NCI-H146 treated with DMSO at 0.1 percent for 48 hours (cell line): Measurements from ENCODE around the gene DVL1.

ENCODE experiments used
- DNase-seq: peaks from one replicate; lab custom pipeline; 2025; ENCODE audit not compliant: unreplicated experiment; lab: John Stamatoyannopoulos, UW

The DVL1 gene

DNA sequence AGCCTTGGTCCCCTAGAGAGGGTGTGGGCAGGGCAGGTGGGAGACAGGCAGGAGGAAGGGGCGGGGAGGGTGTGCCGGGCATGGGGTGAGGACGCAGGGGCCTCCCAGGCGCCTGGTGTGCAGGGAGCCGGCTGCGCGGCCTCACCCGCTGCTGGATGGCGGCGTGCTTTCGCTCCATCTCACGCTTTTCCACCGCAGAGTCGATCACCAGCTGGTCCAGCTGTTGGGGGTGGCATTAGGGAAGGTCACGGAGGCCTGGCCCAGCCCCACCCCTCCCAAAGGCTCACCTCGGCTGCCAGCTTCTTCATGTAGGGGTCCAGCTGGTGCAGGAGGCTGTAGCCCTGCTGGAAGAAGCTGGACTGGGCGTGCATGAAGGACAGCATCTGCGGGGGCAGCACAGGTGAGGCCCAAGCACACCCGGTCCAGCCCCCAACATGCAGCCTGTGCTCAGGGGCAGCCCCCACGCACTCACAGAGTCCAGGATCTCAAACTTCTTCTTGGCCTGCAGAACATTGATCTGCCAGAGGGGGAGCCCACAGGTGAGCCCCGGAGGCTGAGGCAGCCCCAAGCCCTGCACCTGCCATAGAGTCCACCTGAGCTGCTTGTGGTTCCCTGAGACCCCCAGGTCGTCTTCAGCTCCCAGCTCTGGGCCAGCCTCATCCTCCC lies 49.4 kb downstream of the DVL1 start:
- no peak for DNase-seq

DNA sequence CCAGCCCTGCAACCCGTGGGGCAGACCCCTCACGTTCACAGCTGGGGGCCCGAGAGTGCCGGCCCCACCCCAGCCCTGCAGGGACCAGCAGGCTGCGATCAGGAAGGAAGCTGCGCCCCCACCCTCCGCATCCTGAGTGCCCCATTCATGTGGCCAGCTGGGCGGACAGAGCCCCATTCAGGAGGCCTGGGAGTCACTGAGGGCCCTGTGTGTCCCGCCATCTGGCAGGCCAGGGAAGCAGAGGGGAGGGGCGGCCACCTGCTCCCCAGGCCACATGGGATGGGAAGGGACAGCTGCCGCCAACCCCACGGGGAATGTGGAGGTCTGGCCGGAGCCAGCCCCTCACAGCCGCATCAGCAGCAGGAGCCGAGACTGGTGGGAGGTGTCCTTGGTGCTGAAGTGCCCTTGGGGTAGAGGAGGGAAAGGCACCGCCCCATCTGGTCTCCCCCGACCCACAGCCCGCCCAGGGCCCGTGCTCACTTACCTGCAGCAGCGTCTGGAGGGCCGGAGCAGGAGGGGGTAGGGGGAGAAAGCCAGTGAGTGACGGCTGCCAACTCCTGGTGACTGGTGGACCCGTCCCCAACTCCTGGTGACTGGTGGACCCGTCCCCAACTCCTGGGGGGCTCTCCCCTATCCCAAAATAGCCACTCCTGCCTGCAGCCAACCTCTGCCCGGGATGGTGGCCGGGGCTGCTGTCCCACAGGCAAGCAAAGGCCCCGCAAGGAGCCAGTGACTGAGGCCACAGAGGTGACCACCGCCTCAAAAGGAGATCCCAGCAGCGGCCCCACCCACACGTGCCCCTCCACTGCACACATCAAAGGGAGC lies 50.1 kb downstream of the DVL1 start:
- DNase-seq = no peak

- no peak for DNase-seq
Measured at GRCh38 chr1:1297802-1298424, 51.3 kb downstream of the DVL1 start.

DNA sequence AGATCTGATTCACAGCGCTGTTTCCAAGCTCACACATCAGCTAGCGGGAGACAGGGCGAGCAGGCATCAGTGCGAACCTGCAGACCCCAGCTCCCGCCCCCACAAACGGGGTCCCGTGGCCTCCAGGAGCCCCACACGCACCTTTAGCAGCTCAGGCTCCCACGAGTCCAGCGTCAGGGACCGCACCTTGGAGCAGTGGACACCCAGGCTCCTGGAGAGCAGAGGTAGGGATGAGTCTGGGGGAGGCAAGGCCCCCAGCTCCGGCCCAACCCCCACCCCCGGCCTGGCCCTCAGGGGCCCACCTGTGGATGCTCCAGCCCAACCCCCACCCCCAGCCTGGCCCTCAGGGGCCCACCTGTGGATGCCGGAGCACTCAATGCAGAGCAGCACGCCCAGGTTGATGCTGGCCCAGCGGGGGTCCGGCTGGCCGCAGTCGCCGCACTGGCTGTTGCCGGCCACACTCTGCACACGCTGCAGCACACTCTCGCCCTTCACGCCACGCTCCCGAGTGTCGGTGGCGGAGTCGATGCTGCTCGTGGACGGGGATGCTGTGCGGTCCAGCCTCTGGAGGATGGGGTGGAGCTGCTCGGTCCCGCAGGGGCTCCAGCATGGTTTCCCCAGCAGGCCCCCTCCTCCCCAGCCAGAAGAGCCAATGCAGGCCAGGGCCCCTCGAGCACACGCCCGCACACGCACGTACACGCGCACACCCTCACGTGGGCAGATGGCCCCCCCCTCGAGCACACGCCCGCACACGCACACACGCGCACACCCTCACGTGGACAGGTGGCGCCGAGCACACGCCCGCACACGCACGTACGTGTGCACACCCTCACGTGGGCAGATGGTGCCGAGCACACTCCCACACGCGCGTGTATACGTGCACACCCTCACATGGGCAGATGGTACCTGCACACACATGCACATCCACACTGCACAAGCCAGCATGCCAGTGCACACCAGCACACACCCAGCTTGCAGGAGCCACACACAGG lies 52.9 kb downstream of the DVL1 start:
- no peak for DNase-seq

DNA sequence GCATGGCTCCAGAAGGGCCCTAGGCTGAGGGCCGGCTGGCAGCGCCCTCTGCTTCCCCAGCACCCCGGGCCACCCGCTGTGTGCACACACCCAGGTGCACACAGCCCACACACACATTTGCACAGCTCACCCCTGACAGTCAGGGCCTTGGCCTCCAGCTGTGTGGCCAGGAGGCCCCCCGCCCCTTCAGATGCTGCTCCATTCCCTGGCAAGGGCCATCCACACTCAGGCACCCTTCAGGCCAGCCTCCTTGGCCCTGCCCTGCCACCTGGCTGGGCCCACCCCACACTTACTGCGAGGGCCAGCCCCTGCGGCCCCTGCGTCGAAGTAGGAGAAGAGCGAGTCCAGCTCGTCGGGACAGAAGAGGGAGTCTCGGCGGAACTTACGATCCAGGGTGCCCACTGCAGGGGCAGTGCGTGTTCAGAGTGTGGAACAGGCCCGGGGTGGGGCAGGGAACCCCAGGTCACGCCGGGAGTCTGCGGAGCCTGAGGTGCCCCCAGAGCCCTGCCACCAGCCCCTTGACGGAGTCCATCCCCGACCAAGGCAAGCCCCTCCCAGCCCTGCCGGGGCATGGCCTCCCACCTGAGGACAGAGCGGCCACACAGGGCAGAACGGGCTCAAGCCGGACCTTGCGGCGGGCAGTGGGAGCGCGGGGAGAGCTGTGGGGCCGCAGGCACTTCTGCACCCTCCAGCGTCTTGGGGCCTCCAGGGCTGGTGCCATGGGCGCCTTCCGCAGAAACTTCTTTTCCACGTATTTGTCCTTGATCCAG lies 53.9 kb downstream of the DVL1 start:
- no peak for DNase-seq

- DNase-seq = no peak
Measured at GRCh38 chr1:1294250-1294890, 54.8 kb downstream of the DVL1 start.

- no peak for DNase-seq
Measured at GRCh38 chr1:1293263-1294249, 55.7 kb downstream of the DVL1 start.

DNA sequence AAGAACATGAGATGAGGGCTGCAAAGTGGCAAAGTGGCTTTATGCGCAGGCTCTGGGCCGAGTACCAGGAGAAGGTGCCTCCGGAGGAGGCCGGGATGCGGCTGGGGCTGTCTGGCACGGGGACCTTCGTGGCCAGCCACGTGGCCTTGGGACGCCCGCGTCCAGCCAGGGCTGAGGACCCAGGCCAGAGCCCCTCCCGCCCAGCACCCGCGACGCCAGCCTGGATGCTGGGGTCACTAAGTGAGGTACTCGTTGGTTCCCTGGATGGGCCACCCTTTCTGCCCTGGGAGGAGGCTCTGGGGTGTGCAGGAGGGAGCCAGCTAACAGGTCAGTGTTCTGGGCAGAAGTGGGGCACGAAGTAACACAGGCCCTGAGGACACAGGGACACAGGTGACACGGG lies 56.4 kb downstream of the DVL1 start:
- DNase-seq = no peak

GRCh38 chr1:1292442-1292779 lies 56.8 kb downstream of the DVL1 start:
- DNase-seq = no peak

DNA sequence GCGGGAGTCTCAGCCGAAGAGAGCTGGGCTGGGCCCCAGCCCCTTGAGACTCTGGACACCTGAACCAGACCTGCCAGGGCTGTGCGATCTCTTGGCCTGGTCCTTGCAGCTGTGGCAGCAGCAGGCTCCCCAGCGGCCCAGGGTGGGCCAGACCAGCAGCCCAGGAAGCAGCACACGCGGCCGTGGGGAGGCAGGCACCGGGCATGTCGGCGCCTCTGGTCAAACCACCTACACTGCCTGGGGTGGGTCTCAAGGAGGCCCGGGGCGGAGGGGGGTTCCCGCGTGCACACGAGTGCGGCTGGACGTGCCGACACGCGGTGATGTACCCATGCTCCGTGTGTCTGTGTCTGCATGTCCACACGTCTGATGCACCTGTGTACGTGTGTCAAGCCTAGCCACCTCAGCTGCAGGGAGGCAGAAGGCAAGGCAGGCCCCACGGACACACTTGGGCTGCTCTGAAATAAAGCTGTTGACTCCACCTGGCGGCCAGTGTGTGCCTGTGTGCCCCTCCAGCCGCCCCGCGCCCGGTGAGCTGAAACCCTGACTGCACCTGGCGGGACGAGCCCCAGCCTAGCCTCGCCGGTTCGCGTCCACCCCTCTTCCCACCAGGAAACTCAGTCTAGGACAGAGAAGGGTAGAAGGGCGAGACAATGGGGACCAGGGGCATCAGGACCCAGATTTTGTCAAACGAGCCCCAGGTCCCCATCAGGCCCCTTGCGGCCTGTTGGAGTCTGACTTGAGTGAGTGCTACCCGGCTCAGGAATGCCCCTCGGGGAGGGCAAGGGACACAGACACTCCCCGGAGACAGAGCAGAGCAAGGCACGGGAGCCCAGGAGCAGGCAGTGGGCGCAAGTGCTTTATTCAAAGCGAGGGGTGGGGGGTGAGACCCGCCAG lies 57.4 kb downstream of the DVL1 start:
- DNase-seq = peak; percentile 16

- DNase-seq = peak; percentile 23
Measured at GRCh38 chr1:1291023-1291528, 58.1 kb downstream of the DVL1 start.

- no peak for DNase-seq
Measured at GRCh38 chr1:1290238-1290731, 58.9 kb downstream of the DVL1 start.

DNA sequence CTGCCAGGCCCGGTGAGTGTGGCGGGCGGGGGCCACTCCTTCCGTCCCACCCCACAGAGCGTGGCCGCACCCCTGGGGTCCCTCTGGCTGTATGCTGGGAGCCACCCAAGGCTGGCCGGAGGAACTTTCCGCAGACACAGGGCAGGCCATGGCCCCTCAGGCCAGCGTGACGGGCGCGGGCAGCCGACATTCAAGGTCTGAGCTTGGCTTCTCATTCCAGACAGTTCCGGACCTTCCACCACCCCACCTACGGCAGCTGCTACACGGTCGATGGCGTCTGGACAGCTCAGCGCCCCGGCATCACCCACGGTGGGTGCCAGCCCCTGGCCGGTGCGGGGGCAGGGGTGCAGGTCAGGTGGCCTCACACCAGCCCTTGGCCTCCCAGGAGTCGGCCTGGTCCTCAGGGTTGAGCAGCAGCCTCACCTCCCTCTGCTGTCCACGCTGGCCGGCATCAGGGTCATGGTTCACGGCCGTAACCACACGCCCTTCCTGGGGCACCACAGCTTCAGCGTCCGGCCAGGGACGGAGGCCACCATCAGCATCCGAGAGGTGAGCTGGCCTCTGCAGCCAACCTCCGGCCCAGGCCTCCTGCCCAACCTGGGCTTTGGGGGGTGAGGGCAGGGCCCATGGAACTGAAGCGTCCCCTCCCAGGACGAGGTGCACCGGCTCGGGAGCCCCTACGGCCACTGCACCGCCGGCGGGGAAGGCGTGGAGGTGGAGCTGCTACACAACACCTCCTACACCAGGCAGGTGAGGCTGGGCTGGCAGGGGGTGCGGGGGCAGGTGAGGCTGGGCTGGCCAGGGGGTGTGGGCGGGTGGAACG lies 61.7 kb downstream of the DVL1 start:
- DNase-seq = no peak

- DNase-seq = no peak
Measured at GRCh38 chr1:1286313-1287261, 62.6 kb downstream of the DVL1 start.

GRCh38 chr1:1285611-1286311 lies 63.5 kb downstream of the DVL1 start:
- no peak for DNase-seq
